DND-41 (cell line): ENCODE measurements around the gene MYH9.

Experiments used
- CTCF ChIP-seq: IDR thresholded peaks from 2 replicates; pipeline ENCODE4 v1.5.1; 2012; ENCODE audit warnings: borderline replicate concordance, low read length, moderate library complexity, mild to moderate bottlenecking; ENCODE audit not compliant: poor library complexity, severe bottlenecking; ENCODE audit errors: extremely low read depth
- EZH2 ChIP-seq: IDR thresholded peaks from 3 replicates; pipeline ENCODE4 v1.6.1; 2012; ENCODE audit warnings: borderline replicate concordance, low read depth, mild to moderate bottlenecking, moderate library complexity, low read length, inconsistent platforms; ENCODE audit not compliant: severe bottlenecking

- TF ChIP-seq CTCF: no peak
- TF ChIP-seq EZH2: no peak
Measured at GRCh38 chr22:36362075-36362474, 25.7 kb downstream of the MYH9 start.
